GM12891 (cell line): ENCODE measurements around the gene PRMT1.
A peak's percentile ranks its signal among the peaks of the same experiment; 100 is the strongest.

Source experiments
- DNase-seq: peaks from one replicate; pipeline ENCODE4 v3.0.0; 2011; ENCODE audit warnings: low spot score; ENCODE audit not compliant: insufficient read length
- FAIRE-seq: peaks from 2 replicates; lab custom pipeline; 2011; peaks lifted over from hg19 to GRCh38; lab: Jason Lieb, UNC
- PAX5 ChIP-seq: IDR thresholded peaks from 2 replicates; pipeline ENCODE4 v1.6.1; 2011; ENCODE audit warnings: low read length, moderate library complexity, mild to moderate bottlenecking; ENCODE audit not compliant: insufficient read depth, severe bottlenecking
- POLR2A ChIP-seq: IDR thresholded peaks from 2 replicates; pipeline ENCODE4 v1.6.1; 2011; ENCODE audit warnings: low read depth, low read length, control low read depth
- POLR2AphosphoS5 ChIP-seq: IDR thresholded peaks from 2 replicates; pipeline ENCODE4 v1.6.1; 2011; ENCODE audit warnings: low read depth, low read length, control low read depth
- POU2F2 ChIP-seq: IDR thresholded peaks from 2 replicates; pipeline ENCODE4 v1.6.1; 2011; ENCODE audit warnings: low read depth, mild to moderate bottlenecking, control low read depth, low read length, moderate library complexity
- SPI1 ChIP-seq: IDR thresholded peaks from 2 replicates; pipeline ENCODE4 v1.6.1; 2011; ENCODE audit warnings: low read depth, low read length, control low read depth
- TAF1 ChIP-seq: IDR thresholded peaks from 2 replicates; pipeline ENCODE4 v1.6.1; 2011; ENCODE audit warnings: low read depth, low read length, control low read depth

Gene PRMT1

GRCh38 chr19:49680421-49681351, 3.6 kb downstream of the PRMT1 start:
- peak; percentile 96 for FAIRE-seq
- peak; percentile 90 for DNase-seq
- TF ChIP-seq POLR2A = no peak
- TF ChIP-seq TAF1 = no peak
- TF ChIP-seq POLR2AphosphoS5 = no peak
- TF ChIP-seq PAX5 = no peak

- TF ChIP-seq TAF1 (no peak), SPI1 (no peak), POLR2AphosphoS5 (no peak), PAX5 (no peak), POLR2A (no peak), POU2F2 (no peak)
- FAIRE-seq (no peak), DNase-seq (no peak)
Observed at GRCh38 chr19:49681830-49682229, 4.8 kb downstream of the PRMT1 start.

- no peak for DNase-seq
- FAIRE-seq = no peak
- TF ChIP-seq POLR2A (no peak), PAX5 (no peak)
Observed at GRCh38 chr19:49682274-49682673, 5.2 kb downstream of the PRMT1 start.

GRCh38 chr19:49683814-49684250, 6.8 kb downstream of the PRMT1 start:
- DNase-seq (no peak), FAIRE-seq (no peak)
- 0 out of 2 replicates have a peak, but pooled peaks have one; percentile 39 for TF ChIP-seq POU2F2
- peak; percentile 29; the same call in 1 of the 2 replicates for TF ChIP-seq POLR2AphosphoS5
- no peak for TF ChIP-seq TAF1
- no peak for TF ChIP-seq SPI1
- TF ChIP-seq PAX5 = no peak

GRCh38 chr19:49684251-49684982, 7.3 kb downstream of the PRMT1 start:
- DNase-seq (no peak), FAIRE-seq (peak; percentile 67)
- no peak for TF ChIP-seq TAF1
- peak; percentile 66 for TF ChIP-seq POLR2A
- TF ChIP-seq POU2F2 = no peak
- no peak for TF ChIP-seq SPI1
- TF ChIP-seq POLR2AphosphoS5 = peak; percentile 66; the same call in 1 of the 2 replicates
- TF ChIP-seq PAX5 = no peak

- DNase-seq = no peak
- TF ChIP-seq POLR2A = no peak
- TF ChIP-seq POU2F2 = no peak
- peak; percentile 26; the same call in 1 of the 2 replicates for TF ChIP-seq POLR2AphosphoS5
- no peak for TF ChIP-seq PAX5
- TF ChIP-seq SPI1 = no peak
- FAIRE-seq = no peak
Observed at GRCh38 chr19:49684983-49685553, 8.0 kb downstream of the PRMT1 start.

- no peak for DNase-seq
- no peak for TF ChIP-seq SPI1
- peak; percentile 17; the same call in 1 of the 2 replicates for TF ChIP-seq POLR2A
- no peak for TF ChIP-seq TAF1
- no peak for TF ChIP-seq PAX5
- no peak for TF ChIP-seq POU2F2
- TF ChIP-seq POLR2AphosphoS5 = peak; percentile 70
- no peak for FAIRE-seq
Observed at GRCh38 chr19:49685845-49686332, 8.8 kb downstream of the PRMT1 start.

- DNase-seq (no peak), FAIRE-seq (no peak)
- TF ChIP-seq POLR2A (no peak), POU2F2 (no peak), SPI1 (no peak), TAF1 (no peak), POLR2AphosphoS5 (no peak), PAX5 (no peak)
Observed at GRCh38 chr19:49686503-49687088, 9.5 kb downstream of the PRMT1 start.

- TF ChIP-seq SPI1 = no peak
- no peak for TF ChIP-seq TAF1
- TF ChIP-seq POLR2A = no peak
- TF ChIP-seq POLR2AphosphoS5 = no peak
- no peak for TF ChIP-seq POU2F2
- TF ChIP-seq PAX5 = no peak
- FAIRE-seq = no peak
- DNase-seq = no peak
Observed at GRCh38 chr19:49687150-49687549, 10.1 kb downstream of the PRMT1 start.
